Endothelial cell of hepatic sinusoid (primary cell): ENCODE data around the gene POMGNT1.

Experiments used
- in situ Hi-C: cut with HindIII; loops from 2 replicates; pipeline ENCODE4 v1.10.0; 2017; ENCODE audit warnings: low sequenced_read_pairs

POMGNT1 gene

GRCh38 chr1:46184920-46185658 is 13.1 kb downstream of the POMGNT1 start:
- in situ Hi-C loops: loop anchor here (5.0 kb wide), 1 partner anchor 153 kb away; no protein-coding TSS in a partner anchor

- in situ Hi-C loops: loop anchor here (5.0 kb wide), 1 partner anchor 152 kb away; no protein-coding TSS in a partner anchor
Measured at GRCh38 chr1:46183926-46184557, 14.2 kb downstream of the POMGNT1 start.

- in situ Hi-C loops: loop anchor here (5.0 kb wide), 1 partner anchor 151 kb away; no protein-coding TSS in a partner anchor
Measured at GRCh38 chr1:46183079-46183847, 15.0 kb downstream of the POMGNT1 start.

- in situ Hi-C loops: loop anchor here (5.0 kb wide), 1 partner anchor 149 kb away; no protein-coding TSS in a partner anchor
Measured at GRCh38 chr1:46181343-46182260, 16.6 kb downstream of the POMGNT1 start.

- in situ Hi-C loops: loop anchor here (5.0 kb wide), 1 partner anchor 148 kb away; no protein-coding TSS in a partner anchor
Measured at GRCh38 chr1:46180082-46180616, 18.1 kb downstream of the POMGNT1 start.

GRCh38 chr1:46179138-46180081 is 18.8 kb downstream of the POMGNT1 start:
- in situ Hi-C loops: loop anchor here (5.0 kb wide), 1 partner anchor 147 kb away; no protein-coding TSS in a partner anchor

- in situ Hi-C loops: no loop called here
Measured at GRCh38 chr1:46176211-46176865, 21.9 kb downstream of the POMGNT1 start, which contains the start of gene P3R3URF. Gene P3R3URF (minus strand): TSS chr1:46176488. CDS start chr1:46176471, 17 bp downstream.

GRCh38 chr1:46175243-46175642 is 23.0 kb downstream of the POMGNT1 start:
- in situ Hi-C loops: no loop called here

- in situ Hi-C loops: no loop called here
Measured at GRCh38 chr1:46174448-46175231, 23.6 kb downstream of the POMGNT1 start, which contains the start of gene TSPAN1. Gene TSPAN1 (plus strand): TSS chr1:46175087. CDS start chr1:46181108, 6,021 bp downstream.

- in situ Hi-C loops: no loop called here
Measured at GRCh38 chr1:46173361-46173856, 24.8 kb downstream of the POMGNT1 start.

GRCh38 chr1:46172321-46172720 is 25.9 kb downstream of the POMGNT1 start:
- in situ Hi-C loops: no loop called here

- in situ Hi-C loops: no loop called here
Measured at GRCh38 chr1:46171871-46172270, 26.4 kb downstream of the POMGNT1 start.

- in situ Hi-C loops: no loop called here
Measured at GRCh38 chr1:46171351-46171750, 26.9 kb downstream of the POMGNT1 start.

GRCh38 chr1:46169811-46170454 is 28.3 kb downstream of the POMGNT1 start:
- in situ Hi-C loops: loop anchor here (5.0 kb wide), 1 partner anchor 38 kb away; the partner anchor contains the start of gene PIK3R3

GRCh38 chr1:46168477-46168876 is 29.8 kb downstream of the POMGNT1 start:
- in situ Hi-C loops: loop anchor here (5.0 kb wide), 1 partner anchor 36 kb away; the partner anchor contains the start of gene PIK3R3
